ENCODE measurements around the gene MCM5. TPM values are rescaled to one million over a fixed set of nuclear protein-coding genes. Genes with fewer than 3 reads are reported as not detected.
A peak's percentile ranks its signal among the peaks of the same experiment; 100 is the strongest.

MCM5 gene
- total RNA-seq = 176 and 178 TPM in 2 replicates

- Mint-ChIP-seq H3K27ac (peak within 1 kb of the TSS; percentile 99), H3K27me3 (no peaks in the 10 kb centered on the region), H3K9me3 (no peaks in the 10 kb centered on the region), H3K4me1 (peaks cover 56% of the 10 kb centered on the region), H3K4me3 (peak within 1 kb of the TSS; percentile 99), H3K36me3 (ENCODE audit: low read depth) (peaks cover 48% of the 10 kb centered on the region)
- intact Hi-C loops (cut with micrococcal nuclease) = loop anchor here (1.0 kb wide), 4 partner anchors 10 to 48 kb away; partner anchors contain the start of gene HMOX1
- DNase-seq (peak; percentile 87), ATAC-seq (ENCODE audit: low read depth) (peak; percentile 96)
- ChIA-PET CTCF (interaction anchor here (1.0 to 3.4 kb wide), 3 partner anchors 10 to 47 kb away, joined by 3 to 12 read pairs (median 3); no protein-coding TSS in a partner anchor), POLR2A (interaction anchor here (1.3 to 4.3 kb wide), 5 partner anchors 11 to 49 kb away, joined by 4 to 43 read pairs (median 11); partner anchors contain the start of gene HMOX1)
- TF ChIP-seq, protein P1, sequence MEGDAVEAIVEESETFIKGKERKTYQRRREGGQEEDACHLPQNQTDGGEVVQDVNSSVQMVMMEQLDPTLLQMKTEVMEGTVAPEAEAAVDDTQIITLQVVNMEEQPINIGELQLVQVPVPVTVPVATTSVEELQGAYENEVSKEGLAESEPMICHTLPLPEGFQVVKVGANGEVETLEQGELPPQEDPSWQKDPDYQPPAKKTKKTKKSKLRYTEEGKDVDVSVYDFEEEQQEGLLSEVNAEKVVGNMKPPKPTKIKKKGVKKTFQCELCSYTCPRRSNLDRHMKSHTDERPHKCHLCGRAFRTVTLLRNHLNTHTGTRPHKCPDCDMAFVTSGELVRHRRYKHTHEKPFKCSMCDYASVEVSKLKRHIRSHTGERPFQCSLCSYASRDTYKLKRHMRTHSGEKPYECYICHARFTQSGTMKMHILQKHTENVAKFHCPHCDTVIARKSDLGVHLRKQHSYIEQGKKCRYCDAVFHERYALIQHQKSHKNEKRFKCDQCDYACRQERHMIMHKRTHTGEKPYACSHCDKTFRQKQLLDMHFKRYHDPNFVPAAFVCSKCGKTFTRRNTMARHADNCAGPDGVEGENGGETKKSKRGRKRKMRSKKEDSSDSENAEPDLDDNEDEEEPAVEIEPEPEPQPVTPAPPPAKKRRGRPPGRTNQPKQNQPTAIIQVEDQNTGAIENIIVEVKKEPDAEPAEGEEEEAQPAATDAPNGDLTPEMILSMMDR (IDR thresholded peaks at IDR 0.05) = no peak
Observed at GRCh38 chr22:35399678-35400500, at the start of gene MCM5. Gene MCM5, plus strand, starts transcription at chr22:35400140. Its CDS starts 299 bp downstream, at chr22:35400439.

GRCh38 chr22:35350539-35351503 lies 49.1 kb upstream of the MCM5 start:
- POLR2A ChIA-PET = interaction anchor here (0.6 to 5.3 kb wide), 16 partner anchors 8 to 297 kb away, joined by 3 to 215 read pairs (median 6); partner anchors contain the start of genes APOL6, HMOX1, MCM5 and TOM1
- DNase-seq = peak; percentile 82
- CTCF ChIA-PET = interaction anchor here (0.6 to 4.9 kb wide), 20 partner anchors 9 to 773 kb away, joined by 3 to 118 read pairs (median 4); partner anchors contain the start of genes APOL6 and HMOX1
- TF ChIP-seq, protein P1 (IDR thresholded peaks at IDR 0.05) = peak; percentile 79
- Mint-ChIP-seq H3K36me3 (ENCODE audit: low read depth) (no peaks in the 10 kb centered on the region), H3K4me3 (peak overlapping the region; percentile 86), H3K9me3 (no peaks in the 10 kb centered on the region), H3K27me3 (no peaks in the 10 kb centered on the region), H3K4me1 (peaks cover 59% of the 10 kb centered on the region), H3K27ac (peak overlapping the region; percentile 98)
- ATAC-seq (ENCODE audit: low read depth) = peak; percentile 64
- intact Hi-C loops (cut with micrococcal nuclease) = loop anchor here (1.0 to 5.0 kb wide), 7 partner anchors 79 to 829 kb away; no protein-coding TSS in a partner anchor

- peak; percentile 85 for DNase-seq
- Mint-ChIP-seq H3K27ac (peak overlapping the region; percentile 98), H3K4me3 (peak overlapping the region; percentile 86), H3K4me1 (peaks cover 67% of the 10 kb centered on the region), H3K27me3 (no peaks in the 10 kb centered on the region), H3K9me3 (no peaks in the 10 kb centered on the region), H3K36me3 (ENCODE audit: low read depth) (no peaks in the 10 kb centered on the region)
- TF ChIP-seq, protein P1 (IDR thresholded peaks at IDR 0.05) = no peak
- intact Hi-C loops (cut with micrococcal nuclease) = loop anchor here (1.0 to 5.0 kb wide), 9 partner anchors 15 to 715 kb away; partner anchors contain the start of genes HMOX1, RASD2 and TOM1
- ATAC-seq (ENCODE audit: low read depth) = peak; percentile 70
- ChIA-PET CTCF (interaction anchor here (1.0 to 4.9 kb wide), 14 partner anchors 16 to 231 kb away, joined by 3 to 118 read pairs (median 4); no protein-coding TSS in a partner anchor), POLR2A (interaction anchor here (0.6 to 5.3 kb wide), 24 partner anchors 10 to 1449 kb away, joined by 3 to 215 read pairs (median 6); partner anchors contain the start of genes APOL3, APOL6, HMOX1 and MCM5)
Observed at GRCh38 chr22:35352214-35353111, 47.5 kb upstream of the MCM5 start.

DNA sequence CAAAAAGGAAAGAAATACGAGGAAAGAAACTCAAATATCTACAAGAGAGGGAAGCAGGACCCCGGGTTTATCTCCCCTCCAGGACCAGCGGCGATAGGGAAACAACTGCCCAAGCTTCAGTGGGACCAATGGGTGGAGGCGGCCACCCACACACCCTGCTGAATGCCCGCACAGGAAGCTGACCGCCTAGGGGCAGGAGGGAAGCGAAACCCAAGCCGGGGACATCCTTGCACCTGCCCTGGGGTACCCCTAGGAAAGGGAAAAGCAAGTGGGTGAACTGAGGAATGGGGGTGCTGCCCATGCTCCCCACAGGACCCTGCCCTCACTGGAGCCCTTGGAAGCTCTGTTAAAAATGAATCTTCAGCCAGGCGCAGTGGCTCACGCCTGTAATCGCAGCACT lies 46.6 kb upstream of the MCM5 start:
- Mint-ChIP-seq H3K9me3 (no peaks in the 10 kb centered on the region), H3K36me3 (ENCODE audit: low read depth) (no peaks in the 10 kb centered on the region), H3K4me3 (peak overlapping the region; percentile 86), H3K27ac (peak overlapping the region; percentile 98), H3K27me3 (no peaks in the 10 kb centered on the region), H3K4me1 (peaks cover 69% of the 10 kb centered on the region)
- intact Hi-C loops (cut with micrococcal nuclease) = loop anchor here (5.0 kb wide), 2 partner anchors 394 to 714 kb away; no protein-coding TSS in a partner anchor
- TF ChIP-seq, protein P1 (IDR thresholded peaks at IDR 0.05) = no peak
- ATAC-seq (ENCODE audit: low read depth) = no peak
- DNase-seq = no peak
- ChIA-PET CTCF (interaction anchor here (1.1 to 4.9 kb wide), 6 partner anchors 17 to 58 kb away, joined by 3 to 118 read pairs (median 4); no protein-coding TSS in a partner anchor), POLR2A (interaction anchor here (0.5 to 5.3 kb wide), 16 partner anchors 18 to 807 kb away, joined by 3 to 215 read pairs (median 8); partner anchors contain the start of genes APOL3, HMOX1, MCM5 and TOM1)
